Liver (tissue), 3 donors: ENCODE data around the gene RNF38.
"Not testable (repeated sequence)": the region's sequence is repeated elsewhere in the genome, so short reads cannot be mapped to it uniquely, and the experiment has no call there.

Experiments
- FOXA1 ChIP-seq: IDR thresholded peaks from 2 replicates; pipeline ENCODE4 v1.6.1; 2016; ENCODE audit warnings: antibody characterized with exemption
- JUND ChIP-seq, 2 donors: IDR thresholded peaks; 2 replicates each; pipeline ENCODE4 v1.6.1; 2016; ENCODE audit warnings: antibody characterized with exemption in 2 of 2
- YY1 ChIP-seq: IDR thresholded peaks from 2 replicates; pipeline ENCODE4 v1.6.1; 2016; ENCODE audit warnings: antibody characterized with exemption, mild to moderate bottlenecking
- TF ChIP-seq, protein P1 (sequence below): fragments of 150-350 bp; IDR thresholded peaks from 2 replicates; pipeline ENCODE4 v1.5.1; 2017; ENCODE audit warnings: improper control_type of control experiment, low read depth, low read length; ENCODE audit not compliant: missing input control
- TF ChIP-seq, protein P2 (sequence below): IDR thresholded peaks from 2 replicates; pipeline ENCODE4 v1.6.1; 2016; ENCODE audit warnings: antibody characterized with exemption, mild to moderate bottlenecking
- donor health status: healthy.
- donor health status: healthy.

DNA sequence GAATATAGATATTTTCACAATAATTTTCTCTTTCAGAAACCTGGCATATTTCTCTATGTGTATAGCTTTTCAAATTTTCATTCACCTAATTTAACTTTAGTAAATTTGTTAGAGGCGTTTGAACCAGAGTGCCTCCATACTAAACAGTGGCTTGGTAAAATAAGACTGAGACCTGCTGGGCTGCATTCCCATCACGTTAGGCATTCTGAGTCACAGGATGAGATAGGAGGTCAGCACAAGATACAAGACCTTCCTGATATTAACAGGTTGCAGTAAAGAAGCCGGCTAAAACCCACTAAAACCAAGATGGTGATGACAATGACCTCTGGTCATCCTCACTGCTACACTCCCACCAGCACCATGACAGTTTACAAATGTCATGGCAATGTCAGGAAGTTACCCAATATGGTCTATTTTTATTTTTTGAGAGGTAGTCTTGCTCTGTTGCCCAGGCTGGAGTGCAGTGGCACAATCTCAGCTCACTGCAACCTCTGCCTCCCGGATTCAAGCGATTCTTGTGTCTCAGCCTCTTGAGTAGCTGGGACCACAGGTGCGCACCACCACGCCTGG lies 13.6 kb downstream of the RNF38 start:
- TF ChIP-seq, protein P1, sequence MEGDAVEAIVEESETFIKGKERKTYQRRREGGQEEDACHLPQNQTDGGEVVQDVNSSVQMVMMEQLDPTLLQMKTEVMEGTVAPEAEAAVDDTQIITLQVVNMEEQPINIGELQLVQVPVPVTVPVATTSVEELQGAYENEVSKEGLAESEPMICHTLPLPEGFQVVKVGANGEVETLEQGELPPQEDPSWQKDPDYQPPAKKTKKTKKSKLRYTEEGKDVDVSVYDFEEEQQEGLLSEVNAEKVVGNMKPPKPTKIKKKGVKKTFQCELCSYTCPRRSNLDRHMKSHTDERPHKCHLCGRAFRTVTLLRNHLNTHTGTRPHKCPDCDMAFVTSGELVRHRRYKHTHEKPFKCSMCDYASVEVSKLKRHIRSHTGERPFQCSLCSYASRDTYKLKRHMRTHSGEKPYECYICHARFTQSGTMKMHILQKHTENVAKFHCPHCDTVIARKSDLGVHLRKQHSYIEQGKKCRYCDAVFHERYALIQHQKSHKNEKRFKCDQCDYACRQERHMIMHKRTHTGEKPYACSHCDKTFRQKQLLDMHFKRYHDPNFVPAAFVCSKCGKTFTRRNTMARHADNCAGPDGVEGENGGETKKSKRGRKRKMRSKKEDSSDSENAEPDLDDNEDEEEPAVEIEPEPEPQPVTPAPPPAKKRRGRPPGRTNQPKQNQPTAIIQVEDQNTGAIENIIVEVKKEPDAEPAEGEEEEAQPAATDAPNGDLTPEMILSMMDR = not testable (repeated sequence)
- TF ChIP-seq FOXA1; YY1; JUND (IDR thresholded peaks at IDR 0.05): not testable (repeated sequence)
- TF ChIP-seq, protein P2, sequence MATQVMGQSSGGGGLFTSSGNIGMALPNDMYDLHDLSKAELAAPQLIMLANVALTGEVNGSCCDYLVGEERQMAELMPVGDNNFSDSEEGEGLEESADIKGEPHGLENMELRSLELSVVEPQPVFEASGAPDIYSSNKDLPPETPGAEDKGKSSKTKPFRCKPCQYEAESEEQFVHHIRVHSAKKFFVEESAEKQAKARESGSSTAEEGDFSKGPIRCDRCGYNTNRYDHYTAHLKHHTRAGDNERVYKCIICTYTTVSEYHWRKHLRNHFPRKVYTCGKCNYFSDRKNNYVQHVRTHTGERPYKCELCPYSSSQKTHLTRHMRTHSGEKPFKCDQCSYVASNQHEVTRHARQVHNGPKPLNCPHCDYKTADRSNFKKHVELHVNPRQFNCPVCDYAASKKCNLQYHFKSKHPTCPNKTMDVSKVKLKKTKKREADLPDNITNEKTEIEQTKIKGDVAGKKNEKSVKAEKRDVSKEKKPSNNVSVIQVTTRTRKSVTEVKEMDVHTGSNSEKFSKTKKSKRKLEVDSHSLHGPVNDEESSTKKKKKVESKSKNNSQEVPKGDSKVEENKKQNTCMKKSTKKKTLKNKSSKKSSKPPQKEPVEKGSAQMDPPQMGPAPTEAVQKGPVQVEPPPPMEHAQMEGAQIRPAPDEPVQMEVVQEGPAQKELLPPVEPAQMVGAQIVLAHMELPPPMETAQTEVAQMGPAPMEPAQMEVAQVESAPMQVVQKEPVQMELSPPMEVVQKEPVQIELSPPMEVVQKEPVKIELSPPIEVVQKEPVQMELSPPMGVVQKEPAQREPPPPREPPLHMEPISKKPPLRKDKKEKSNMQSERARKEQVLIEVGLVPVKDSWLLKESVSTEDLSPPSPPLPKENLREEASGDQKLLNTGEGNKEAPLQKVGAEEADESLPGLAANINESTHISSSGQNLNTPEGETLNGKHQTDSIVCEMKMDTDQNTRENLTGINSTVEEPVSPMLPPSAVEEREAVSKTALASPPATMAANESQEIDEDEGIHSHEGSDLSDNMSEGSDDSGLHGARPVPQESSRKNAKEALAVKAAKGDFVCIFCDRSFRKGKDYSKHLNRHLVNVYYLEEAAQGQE = not testable (repeated sequence)
